HG02840 (cell line): ENCODE measurements around the gene PTF1A.

ENCODE experiments used
- ATAC-seq: cut with Tn5 transposase; IDR thresholded peaks from one replicate; pipeline ENCODE4 v1.9.1; 2021; ENCODE audit warnings: mild to moderate bottlenecking, moderate library complexity, moderate number of reproducible peaks; ENCODE audit not compliant: unreplicated experiment, low FRiP score

Gene PTF1A

DNA sequence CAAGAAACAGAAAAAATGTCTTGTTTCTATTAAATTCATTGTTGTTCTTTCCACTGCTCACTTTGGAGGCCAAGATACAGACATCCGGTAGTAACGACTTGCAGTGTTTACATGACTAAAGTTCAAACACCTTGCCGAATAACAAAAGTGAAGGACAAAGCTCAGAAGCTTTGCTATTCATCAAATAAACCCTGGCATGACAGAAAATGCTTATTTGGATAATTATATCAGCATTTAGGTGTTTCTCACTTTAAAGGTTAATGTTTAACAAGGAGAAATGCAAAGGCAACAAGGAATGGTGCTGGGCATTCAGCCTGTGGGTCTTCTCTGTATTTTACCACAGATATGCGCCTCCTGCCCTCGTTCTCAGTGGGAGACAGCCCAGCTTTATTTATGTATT is 5.4 kb upstream of the PTF1A start:
- ATAC-seq, result no peak

GRCh38 chr10:23187155-23187554 is 5.0 kb upstream of the PTF1A start:
- no peak for ATAC-seq

DNA sequence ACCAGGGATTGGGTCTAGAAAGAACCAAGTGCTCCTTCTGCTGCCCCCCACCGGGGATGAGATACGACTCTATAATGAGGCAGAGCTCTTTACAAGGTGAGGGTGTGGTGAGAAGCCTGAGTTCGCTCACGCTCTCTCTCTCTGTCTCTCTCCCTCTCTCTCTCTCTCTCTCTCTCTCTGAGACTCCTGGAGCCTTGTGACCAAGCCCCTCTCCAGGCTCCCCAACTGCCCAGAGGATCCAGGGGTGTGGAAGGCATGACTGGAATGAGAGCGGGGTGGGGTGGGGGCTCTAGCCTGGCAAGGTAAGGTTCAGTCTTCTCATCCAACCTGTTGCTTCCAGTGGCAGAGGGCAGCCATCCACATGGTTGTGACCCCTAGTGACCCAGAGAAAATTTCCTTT is 3.1 kb upstream of the PTF1A start:
- no peak for ATAC-seq

- no peak for ATAC-seq
These were observed 994 bp upstream of the PTF1A start for GRCh38 chr10:23190872-23191763.

GRCh38 chr10:23192712-23193434 is 761 bp downstream of the PTF1A start:
- no peak for ATAC-seq

DNA sequence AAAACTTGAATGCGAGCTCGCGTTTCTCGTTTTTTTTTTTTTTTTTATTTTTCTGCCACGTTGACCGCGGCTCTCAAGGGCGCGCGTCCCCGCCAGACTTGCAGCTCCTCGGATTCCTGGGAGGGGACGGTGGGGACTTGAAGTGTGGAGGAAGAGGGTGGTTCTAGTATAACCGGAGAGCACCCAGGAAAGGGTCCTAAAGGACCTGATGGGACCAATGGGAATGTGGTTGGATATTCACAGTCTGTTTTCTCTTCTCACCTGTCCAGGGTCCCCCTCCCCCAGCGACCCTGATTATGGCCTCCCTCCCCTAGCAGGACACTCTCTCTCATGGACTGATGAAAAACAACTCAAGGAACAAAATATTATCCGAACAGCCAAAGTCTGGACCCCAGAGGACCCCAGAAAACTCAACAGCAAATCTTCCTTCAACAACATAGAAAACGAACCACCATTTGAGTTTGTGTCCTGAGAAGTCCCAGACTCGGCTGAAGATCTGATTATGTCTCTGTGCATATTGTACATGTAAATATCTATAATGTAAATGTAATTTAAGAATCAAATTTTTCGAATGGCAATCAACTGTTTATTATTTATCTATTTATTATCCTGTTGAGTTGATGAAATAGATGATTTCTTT is 1.4 kb downstream of the PTF1A start:
- ATAC-seq, result no peak

DNA sequence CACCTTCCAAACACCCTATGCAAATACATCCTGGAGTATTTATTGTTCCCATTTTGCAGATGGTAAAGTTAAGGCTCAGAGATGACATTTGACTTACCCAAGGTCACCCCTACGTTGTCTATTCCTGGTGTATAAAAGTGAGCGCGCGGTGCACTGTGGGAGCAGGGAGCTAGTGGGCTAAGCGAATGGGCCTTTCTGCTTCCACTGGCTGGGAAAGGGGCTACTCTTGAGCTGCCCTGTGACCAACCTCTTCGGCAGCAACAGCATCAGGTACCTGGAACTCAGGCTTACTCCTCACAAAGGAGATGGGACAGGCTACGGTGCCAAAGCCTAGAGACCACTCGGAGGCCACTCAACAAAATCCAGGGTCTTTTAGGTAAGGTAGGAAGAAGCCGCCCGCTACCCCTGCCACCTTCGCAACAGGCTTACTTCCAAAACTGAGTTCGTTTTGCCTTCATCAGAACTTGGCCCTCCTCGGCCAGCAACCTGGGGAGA is 2.4 kb downstream of the PTF1A start:
- no peak for ATAC-seq

DNA sequence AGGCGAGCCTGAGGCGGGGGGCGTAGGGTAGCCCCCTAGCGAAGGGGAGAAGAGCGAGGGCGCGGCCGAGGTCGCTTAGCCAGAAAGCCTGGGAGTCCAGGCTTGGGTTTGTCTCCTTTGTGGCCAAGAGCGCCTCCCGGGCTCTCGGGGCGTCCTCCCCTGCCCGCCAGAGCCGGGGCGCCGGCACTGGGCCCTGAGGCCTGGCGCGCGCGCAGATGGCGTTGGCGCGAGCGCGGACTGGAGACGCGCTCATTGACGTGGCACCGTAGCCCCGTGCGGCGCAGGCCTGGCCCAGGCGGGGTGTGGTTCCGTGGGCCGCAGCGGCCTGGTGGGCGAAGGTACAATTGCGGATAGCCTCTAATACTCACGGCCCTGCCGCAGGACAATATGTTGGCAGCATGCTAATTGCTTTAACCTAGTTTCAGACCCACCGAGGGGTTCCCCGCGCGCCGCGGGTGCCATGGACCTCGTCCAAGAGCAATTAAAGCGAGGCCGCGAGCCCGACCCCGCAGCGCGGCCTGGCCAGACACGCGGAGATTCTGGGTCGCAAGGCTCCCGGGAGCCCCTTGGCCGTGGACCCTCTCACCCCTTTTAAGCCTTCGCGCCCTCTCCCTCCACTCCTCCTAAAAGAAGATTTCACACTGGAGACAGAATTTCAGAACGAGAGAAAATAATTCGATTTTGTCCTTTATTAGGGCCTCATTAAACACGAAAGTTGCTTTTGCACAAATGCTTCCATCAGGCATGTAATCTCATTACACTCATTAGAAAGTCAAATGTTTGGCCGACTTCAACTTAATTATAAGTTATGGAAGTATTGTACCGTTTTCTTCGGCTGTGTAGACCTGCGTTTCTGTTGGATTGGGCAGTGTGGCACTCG is 3.1 kb downstream of the PTF1A start:
- ATAC-seq, result no peak

GRCh38 chr10:23195846-23196600 is 3.9 kb downstream of the PTF1A start:
- ATAC-seq, result no peak

GRCh38 chr10:23196915-23197314 is 4.8 kb downstream of the PTF1A start:
- ATAC-seq, result no peak

- ATAC-seq, result no peak
These were observed 5.3 kb downstream of the PTF1A start for GRCh38 chr10:23197416-23197861.

DNA sequence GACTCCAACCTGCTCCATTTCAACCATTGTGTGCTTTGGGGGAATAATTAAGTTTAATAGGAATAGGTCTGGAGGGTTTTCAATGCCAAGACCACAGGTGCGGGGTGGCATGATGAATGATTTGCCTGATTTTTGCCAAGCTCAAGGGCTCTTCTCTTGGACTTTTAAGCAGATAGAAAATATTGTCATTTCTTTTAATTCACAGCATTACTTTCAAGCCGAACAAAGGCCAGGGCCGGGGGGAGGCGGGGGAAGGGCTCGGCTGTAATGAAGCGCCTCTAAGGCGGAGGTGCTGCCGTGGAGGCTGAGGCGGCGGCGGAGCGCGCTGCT is 6.5 kb downstream of the PTF1A start:
- ATAC-seq, result no peak

DNA sequence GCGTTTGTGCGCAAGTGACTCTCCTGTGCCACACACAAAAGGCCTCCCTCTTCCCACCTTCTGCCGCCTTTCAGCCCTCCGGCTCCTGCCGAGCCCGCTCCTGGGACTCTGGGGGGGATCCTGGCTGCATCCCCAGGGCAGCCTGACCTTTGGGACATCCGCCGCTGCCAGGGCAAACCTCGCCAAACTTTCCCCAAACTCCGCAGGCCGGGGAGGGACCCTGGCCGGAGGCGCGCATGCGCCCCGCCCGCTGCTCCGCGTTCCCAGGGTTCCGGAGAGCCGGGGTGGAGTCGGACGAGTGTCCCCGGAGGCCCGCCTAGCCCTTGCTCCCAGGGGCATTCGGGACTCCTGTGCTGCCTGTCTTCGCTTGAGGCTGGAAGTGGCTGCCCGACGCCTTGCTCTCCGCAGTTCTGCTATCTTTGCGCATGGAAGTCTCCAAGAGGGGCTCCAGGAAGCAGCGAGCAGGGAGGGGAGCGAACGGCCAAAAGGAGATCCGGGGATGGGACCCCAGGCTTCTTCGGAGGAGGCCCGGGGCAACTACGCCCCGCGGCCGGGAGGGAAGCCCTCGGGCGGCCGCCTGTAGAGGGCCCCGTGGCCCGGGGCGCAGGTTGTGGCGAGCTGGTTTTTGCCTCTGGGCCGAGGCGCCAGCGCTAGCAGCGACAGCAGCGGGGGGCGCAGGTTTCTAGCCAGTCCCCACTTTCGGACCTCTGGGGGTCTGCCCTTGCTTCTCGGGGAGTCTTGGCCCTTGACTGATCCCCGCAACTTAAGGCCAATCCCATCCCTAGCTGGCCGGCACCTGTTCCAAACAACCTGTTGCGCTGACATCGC is 7.0 kb downstream of the PTF1A start:
- no peak for ATAC-seq

DNA sequence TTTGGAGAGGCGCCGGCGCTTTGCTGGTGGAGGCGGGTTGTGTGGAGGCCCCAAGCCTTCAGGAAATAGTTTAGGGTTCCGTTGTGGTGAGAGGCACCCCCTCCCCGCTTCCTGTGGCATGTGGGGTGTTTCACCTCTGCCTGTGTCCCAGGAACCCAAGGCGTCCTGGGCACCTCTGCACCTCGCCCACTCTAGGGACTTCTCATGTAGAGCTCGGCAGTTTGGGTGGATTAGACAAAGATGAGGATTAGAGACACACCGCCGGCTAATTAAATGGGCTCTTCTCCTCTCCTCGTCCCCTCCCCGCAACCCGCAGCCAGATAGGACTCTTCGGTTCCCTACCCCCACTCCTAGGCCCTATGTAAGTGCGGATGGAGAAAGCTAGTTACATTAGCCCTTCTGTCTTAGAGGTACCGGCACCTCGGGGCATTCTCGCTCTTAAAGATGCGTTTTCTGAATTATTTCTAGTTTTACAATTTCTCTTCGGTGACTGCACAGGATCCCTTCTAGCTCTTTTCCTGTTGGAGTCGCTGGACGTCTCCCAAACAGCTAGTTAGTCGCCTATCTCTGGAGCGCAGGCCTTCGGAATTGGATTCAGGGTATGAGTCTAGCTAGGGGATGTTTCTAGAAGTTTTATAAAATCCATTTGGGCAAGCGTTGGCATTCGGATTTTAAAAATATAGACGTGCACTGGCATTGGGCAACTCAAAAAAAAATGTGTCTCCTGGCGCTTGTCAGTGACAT is 7.8 kb downstream of the PTF1A start:
- no peak for ATAC-seq

GRCh38 chr10:23200586-23200985 is 8.5 kb downstream of the PTF1A start:
- no peak for ATAC-seq

GRCh38 chr10:23200997-23201652 is 9.0 kb downstream of the PTF1A start:
- no peak for ATAC-seq

DNA sequence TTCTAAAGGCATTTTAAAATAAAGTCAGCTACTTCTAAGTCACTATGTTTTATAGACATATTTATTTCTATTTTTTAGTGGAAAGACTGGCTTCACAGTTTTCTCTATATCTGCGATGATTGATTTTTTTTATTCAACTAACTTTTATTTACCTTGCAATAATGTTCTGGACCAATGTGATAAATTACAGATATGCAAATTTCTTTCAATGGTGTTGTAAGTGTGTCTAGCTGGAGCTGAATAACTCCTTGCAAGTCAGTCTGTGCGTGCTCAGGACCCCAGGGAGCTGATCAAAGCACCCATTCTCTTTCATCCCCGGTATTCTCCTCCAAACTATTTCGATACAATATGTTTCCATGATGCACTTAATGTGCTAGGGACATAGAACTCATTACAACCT is 9.7 kb downstream of the PTF1A start:
- ATAC-seq, result no peak

GRCh38 chr10:23202779-23203178 is 10.7 kb downstream of the PTF1A start:
- ATAC-seq, result no peak
